ENCODE data around the gene CHIT1. TPM values are rescaled to one million over a fixed set of nuclear protein-coding genes. Genes with fewer than 3 reads are reported as not detected.

The CHIT1 gene
- total and polyA plus RNA-seq, 4 experiments from 2014 or later, result 0.41 to 0.78 TPM; not detected in 2

DNA sequence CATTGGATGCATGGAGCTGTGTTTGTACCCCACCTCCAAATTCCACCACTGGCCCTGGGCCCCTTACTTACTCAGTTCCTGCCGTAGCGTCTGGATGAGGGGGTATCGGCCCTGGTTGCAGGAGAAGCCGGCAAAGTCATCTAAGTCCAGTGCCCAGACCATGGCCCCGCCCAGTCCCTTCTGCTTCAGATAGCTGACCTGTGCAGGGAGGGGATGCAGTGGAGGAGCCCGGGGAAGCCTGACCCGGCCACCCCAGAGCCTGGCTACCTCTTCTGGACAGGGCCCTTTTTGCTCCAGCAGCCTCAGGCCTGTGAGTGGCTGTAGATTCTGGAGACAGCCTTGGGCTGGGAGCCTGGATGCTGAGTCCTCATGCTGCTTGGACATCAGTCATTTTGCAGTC, 11.8 kb downstream of the CHIT1 start:
- H3K27ac ChIP-seq (ENCODE audit: low read depth, low read length), result no peak overlapping the region
- no peaks in the 10 kb centered on the region for H3K9me3 ChIP-seq (ENCODE audit: control insufficient read depth in 1 of 2, low read length in 2 of 2)
- DNase-seq, result no peak
- H3K4me3 ChIP-seq (ENCODE audit: low read length in 2 of 2), result no peak overlapping the region
- peaks cover 8 to 10% of the 10 kb centered on the region in 2 donors for H3K27me3 Mint-ChIP-seq
- no peaks in the 10 kb centered on the region for H3K36me3 ChIP-seq (ENCODE audit: insufficient read depth, low read length)
- no peak overlapping the region for H3K27ac Mint-ChIP-seq
- no peak overlapping the region for H3K4me3 Mint-ChIP-seq
- POLR2A ChIA-PET (ENCODE audit: partially characterized antibody), result no interaction called here
- no peaks in the 10 kb centered on the region for H3K27me3 ChIP-seq (ENCODE audit: insufficient read depth, low read length)
- H3K36me3 Mint-ChIP-seq, result no peaks in the 10 kb centered on the region
- H3K4me1 ChIP-seq (ENCODE audit: insufficient read depth, low read length), result no peaks in the 10 kb centered on the region
- CTCF ChIA-PET (ENCODE audit: partially characterized antibody), result interaction anchor here (1.3 to 6.7 kb wide), 4 partner anchors 10 to 176 kb away, joined by 3 to 89 read pairs (median 9); no protein-coding TSS in a partner anchor
- intact Hi-C loops (cut with micrococcal nuclease), result no loop called here
- no peaks in the 10 kb centered on the region for H3K9me3 Mint-ChIP-seq
- peaks cover 0 to 9% (median 5%) of the 10 kb centered on the region in 4 donors for H3K4me1 Mint-ChIP-seq

DNA sequence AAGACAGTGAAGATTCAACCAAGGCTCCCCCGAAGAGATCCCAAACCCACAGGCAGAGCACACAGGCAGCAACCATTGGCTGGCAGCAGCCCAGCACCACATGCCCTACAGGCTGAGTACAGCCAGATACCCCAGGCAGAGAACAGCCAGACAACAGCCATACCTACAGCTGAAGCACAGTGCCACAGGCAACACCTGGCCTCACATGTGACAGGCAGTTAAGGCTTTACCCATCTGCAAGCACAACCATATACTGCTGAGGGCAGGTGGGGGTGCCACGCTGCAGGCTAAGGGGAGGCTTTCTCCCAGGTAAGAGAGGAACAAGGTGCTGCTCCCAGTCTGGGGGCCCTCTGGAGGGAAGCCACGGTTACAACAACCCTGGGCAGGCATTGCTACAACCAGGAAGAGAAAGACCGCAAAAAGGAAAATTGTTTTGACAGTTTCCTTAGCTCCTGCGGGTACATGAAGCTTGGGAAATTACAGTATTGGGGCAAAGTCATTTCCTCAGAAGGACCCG, 12.3 kb downstream of the CHIT1 start:
- CTCF ChIA-PET (ENCODE audit: partially characterized antibody), result interaction anchor here (0.9 to 6.7 kb wide), 8 partner anchors 10 to 176 kb away, joined by 3 to 89 read pairs (median 9); no protein-coding TSS in a partner anchor
- Mint-ChIP-seq H3K27me3 (peaks cover 8 to 10% of the 10 kb centered on the region in 2 donors), H3K4me3 (no peak overlapping the region), H3K4me1 (peaks cover 0 to 9% (median 5%) of the 10 kb centered on the region in 4 donors), H3K9me3 (no peaks in the 10 kb centered on the region), H3K36me3 (no peaks in the 10 kb centered on the region), H3K27ac (no peak overlapping the region)
- Histone ChIP-seq H3K27me3 (ENCODE audit: insufficient read depth, low read length) (no peaks in the 10 kb centered on the region), H3K4me3 (ENCODE audit: low read length in 2 of 2) (no peak overlapping the region), H3K9me3 (ENCODE audit: control insufficient read depth in 1 of 2, low read length in 2 of 2) (no peaks in the 10 kb centered on the region), H3K4me1 (ENCODE audit: insufficient read depth, low read length) (no peaks in the 10 kb centered on the region), H3K27ac (ENCODE audit: low read depth, low read length) (no peak overlapping the region), H3K36me3 (ENCODE audit: insufficient read depth, low read length) (no peaks in the 10 kb centered on the region)
- POLR2A ChIA-PET (ENCODE audit: partially characterized antibody), result no interaction called here
- no peak for DNase-seq
- intact Hi-C loops (cut with micrococcal nuclease), result no loop called here

DNA sequence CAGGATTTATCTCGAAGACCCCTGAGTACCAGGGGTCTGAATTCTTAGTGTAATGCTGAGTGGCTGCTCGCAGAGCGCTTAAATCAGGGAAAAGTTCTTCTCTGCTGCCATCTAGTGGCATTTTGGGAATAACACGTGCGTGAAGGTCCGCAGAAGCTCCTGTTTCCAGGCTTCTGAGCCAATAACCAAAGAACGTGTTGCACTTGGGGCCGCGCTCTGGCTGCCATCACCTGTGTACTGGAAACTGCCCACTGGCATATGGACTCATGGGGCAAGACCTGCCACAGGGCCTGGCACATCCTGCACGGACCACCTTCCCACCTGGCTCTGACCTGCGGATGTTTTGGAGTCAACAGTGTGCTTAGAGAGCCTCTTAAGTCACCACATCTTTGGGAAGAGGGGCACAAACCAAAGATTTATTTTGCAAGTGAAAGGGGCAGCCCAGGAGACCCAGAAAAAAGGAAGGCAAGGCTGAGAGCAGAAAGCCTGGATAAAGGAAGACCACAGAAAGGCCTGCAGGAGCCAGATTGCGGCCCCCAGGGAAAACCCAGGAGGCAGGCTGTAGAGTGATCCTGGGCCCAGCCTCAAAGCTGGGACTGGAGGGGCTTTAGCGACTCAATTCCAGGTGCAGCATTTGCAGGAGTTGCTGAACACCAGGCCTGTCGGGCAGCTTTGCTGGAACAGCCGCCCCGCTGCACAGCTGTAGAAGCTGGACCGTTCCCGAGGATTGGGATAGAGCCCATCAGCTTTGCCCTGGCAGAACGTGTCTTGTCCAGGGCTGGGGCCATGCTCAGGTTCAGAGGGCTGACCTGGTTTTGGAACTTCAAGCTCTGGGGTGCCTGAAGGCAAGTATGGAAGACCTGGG, 13.0 kb downstream of the CHIT1 start:
- Mint-ChIP-seq H3K9me3 (no peaks in the 10 kb centered on the region), H3K27me3 (peaks cover 8 to 10% of the 10 kb centered on the region in 2 donors), H3K36me3 (no peaks in the 10 kb centered on the region), H3K27ac (peak overlapping the region in 2 of 7 donors; percentile 54 to 60), H3K4me1 (peaks cover 0 to 9% (median 5%) of the 10 kb centered on the region in 4 donors), H3K4me3 (peak overlapping the region in 1 of 8 donors; percentile 18)
- intact Hi-C loops (cut with micrococcal nuclease), result no loop called here
- ChIA-PET POLR2A (ENCODE audit: partially characterized antibody) (no interaction called here), CTCF (ENCODE audit: partially characterized antibody) (interaction anchor here (0.6 to 6.7 kb wide), 18 partner anchors 8 to 192 kb away, joined by 3 to 89 read pairs (median 4); no protein-coding TSS in a partner anchor)
- Histone ChIP-seq H3K9me3 (ENCODE audit: control insufficient read depth in 1 of 2, low read length in 2 of 2) (no peaks in the 10 kb centered on the region), H3K36me3 (ENCODE audit: insufficient read depth, low read length) (no peaks in the 10 kb centered on the region), H3K27me3 (ENCODE audit: insufficient read depth, low read length) (no peaks in the 10 kb centered on the region), H3K4me3 (ENCODE audit: low read length in 2 of 2) (no peak overlapping the region), H3K4me1 (ENCODE audit: insufficient read depth, low read length) (no peaks in the 10 kb centered on the region), H3K27ac (ENCODE audit: low read depth, low read length) (no peak overlapping the region)
- peak; percentile 48 to 56 (median 50) for DNase-seq

GRCh38 chr1:203215573-203215972, 13.9 kb downstream of the CHIT1 start:
- Histone ChIP-seq H3K9me3 (ENCODE audit: control insufficient read depth in 1 of 2, low read length in 2 of 2) (no peaks in the 10 kb centered on the region), H3K27me3 (ENCODE audit: insufficient read depth, low read length) (no peaks in the 10 kb centered on the region), H3K4me1 (ENCODE audit: insufficient read depth, low read length) (no peaks in the 10 kb centered on the region), H3K36me3 (ENCODE audit: insufficient read depth, low read length) (no peaks in the 10 kb centered on the region), H3K4me3 (ENCODE audit: low read length in 2 of 2) (no peak overlapping the region), H3K27ac (ENCODE audit: low read depth, low read length) (no peak overlapping the region)
- intact Hi-C loops (cut with micrococcal nuclease), result no loop called here
- Mint-ChIP-seq H3K27ac (peak overlapping the region in 1 of 7 donors; percentile 62), H3K4me1 (peaks cover 0 to 9% (median 5%) of the 10 kb centered on the region in 4 donors), H3K27me3 (peaks cover 8 to 10% of the 10 kb centered on the region in 2 donors), H3K9me3 (no peaks in the 10 kb centered on the region), H3K36me3 (no peaks in the 10 kb centered on the region), H3K4me3 (no peak overlapping the region)
- ChIA-PET POLR2A (ENCODE audit: partially characterized antibody) (no interaction called here), CTCF (ENCODE audit: partially characterized antibody) (interaction anchor here (0.6 to 6.7 kb wide), 16 partner anchors 9 to 180 kb away, joined by 3 to 89 read pairs (median 4); no protein-coding TSS in a partner anchor)
- no peak for DNase-seq

DNA sequence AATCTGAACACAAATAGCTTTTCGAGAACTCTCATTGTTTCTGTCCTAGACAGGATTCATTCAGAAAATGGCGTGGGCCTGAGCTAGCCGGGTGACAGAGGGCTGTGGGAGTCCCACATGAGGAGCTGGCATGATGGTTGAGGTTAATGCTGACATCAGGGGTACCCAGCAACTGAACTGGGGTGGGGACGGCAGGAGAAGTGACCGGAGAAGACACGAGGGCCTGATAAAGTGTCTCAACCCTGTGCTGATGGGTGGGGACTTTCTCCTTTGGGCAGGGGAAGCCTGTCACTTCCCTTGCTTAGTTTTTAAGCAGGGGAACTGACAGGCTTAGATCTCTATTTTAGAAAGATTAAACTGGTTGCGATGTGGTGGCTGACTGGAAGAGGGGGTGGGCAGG, 14.6 kb downstream of the CHIT1 start:
- DNase-seq, result no peak
- Histone ChIP-seq H3K9me3 (ENCODE audit: control insufficient read depth in 1 of 2, low read length in 2 of 2) (no peaks in the 10 kb centered on the region), H3K27me3 (ENCODE audit: insufficient read depth, low read length) (no peaks in the 10 kb centered on the region), H3K4me3 (ENCODE audit: low read length in 2 of 2) (no peak overlapping the region), H3K4me1 (ENCODE audit: insufficient read depth, low read length) (no peaks in the 10 kb centered on the region), H3K27ac (ENCODE audit: low read depth, low read length) (no peak overlapping the region), H3K36me3 (ENCODE audit: insufficient read depth, low read length) (no peaks in the 10 kb centered on the region)
- H3K9me3 Mint-ChIP-seq, result no peaks in the 10 kb centered on the region
- H3K4me1 Mint-ChIP-seq, result peaks cover 0 to 9% (median 5%) of the 10 kb centered on the region in 4 donors
- H3K27ac Mint-ChIP-seq, result no peak overlapping the region
- CTCF ChIA-PET (ENCODE audit: partially characterized antibody), result interaction anchor here (0.9 to 6.7 kb wide), 9 partner anchors 9 to 173 kb away, joined by 3 to 89 read pairs (median 8); no protein-coding TSS in a partner anchor
- peaks cover 8 to 13% of the 10 kb centered on the region in 2 donors for H3K27me3 Mint-ChIP-seq
- POLR2A ChIA-PET (ENCODE audit: partially characterized antibody), result no interaction called here
- no peak overlapping the region for H3K4me3 Mint-ChIP-seq
- intact Hi-C loops (cut with micrococcal nuclease), result no loop called here
- no peaks in the 10 kb centered on the region for H3K36me3 Mint-ChIP-seq

GRCh38 chr1:203213126-203213525, 16.3 kb downstream of the CHIT1 start:
- H3K27ac Mint-ChIP-seq, result no peak overlapping the region
- no peaks in the 10 kb centered on the region for H3K9me3 Mint-ChIP-seq
- H3K4me3 Mint-ChIP-seq, result no peak overlapping the region
- H3K36me3 Mint-ChIP-seq, result no peaks in the 10 kb centered on the region
- H3K4me1 Mint-ChIP-seq, result peaks cover 0 to 9% (median 5%) of the 10 kb centered on the region in 4 donors
- Histone ChIP-seq H3K4me1 (ENCODE audit: insufficient read depth, low read length) (no peaks in the 10 kb centered on the region), H3K36me3 (ENCODE audit: insufficient read depth, low read length) (no peaks in the 10 kb centered on the region), H3K4me3 (ENCODE audit: low read length in 2 of 2) (no peak overlapping the region), H3K27ac (ENCODE audit: low read depth, low read length) (no peak overlapping the region), H3K27me3 (ENCODE audit: insufficient read depth, low read length) (no peaks in the 10 kb centered on the region), H3K9me3 (ENCODE audit: control insufficient read depth in 1 of 2, low read length in 2 of 2) (no peaks in the 10 kb centered on the region)
- intact Hi-C loops (cut with micrococcal nuclease), result no loop called here
- DNase-seq, result no peak
- CTCF ChIA-PET (ENCODE audit: partially characterized antibody), result interaction anchor here (0.6 to 1.8 kb wide), 2 partner anchors 9 to 883 kb away, joined by 3 to 5 read pairs; no protein-coding TSS in a partner anchor
- POLR2A ChIA-PET (ENCODE audit: partially characterized antibody), result no interaction called here
- peaks cover 5 to 12% of the 10 kb centered on the region in 2 donors for H3K27me3 Mint-ChIP-seq

DNA sequence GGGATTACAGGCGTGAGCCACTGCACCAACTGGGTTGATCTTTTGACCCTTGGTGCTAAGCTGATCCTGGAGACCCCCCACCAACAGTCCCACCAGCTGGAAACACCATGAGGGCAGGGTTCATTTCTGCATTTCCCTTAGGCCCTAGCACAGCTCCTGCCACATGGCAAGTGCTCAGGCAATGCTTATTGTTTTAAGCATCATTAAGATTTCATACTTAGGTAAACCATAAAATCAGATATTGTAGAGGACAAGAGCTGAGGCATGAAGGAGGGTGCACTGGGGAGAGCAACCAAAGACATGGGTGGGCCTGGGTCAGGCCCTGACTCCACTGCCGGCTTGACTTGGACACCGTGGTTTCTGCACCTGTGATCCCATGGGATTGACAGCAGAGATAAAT, 17.7 kb downstream of the CHIT1 start:
- ChIA-PET CTCF (ENCODE audit: partially characterized antibody) (interaction anchor here (1.5 kb wide), 1 partner anchor 9 kb away, joined by 7 read pairs; no protein-coding TSS in a partner anchor), POLR2A (ENCODE audit: partially characterized antibody) (no interaction called here)
- Histone ChIP-seq H3K4me1 (ENCODE audit: insufficient read depth, low read length) (no peaks in the 10 kb centered on the region), H3K27me3 (ENCODE audit: insufficient read depth, low read length) (no peaks in the 10 kb centered on the region), H3K27ac (ENCODE audit: low read depth, low read length) (no peak overlapping the region), H3K36me3 (ENCODE audit: insufficient read depth, low read length) (no peaks in the 10 kb centered on the region), H3K9me3 (ENCODE audit: control insufficient read depth in 1 of 2, low read length in 2 of 2) (no peaks in the 10 kb centered on the region), H3K4me3 (ENCODE audit: low read length in 2 of 2) (no peak overlapping the region)
- Mint-ChIP-seq H3K27me3 (peaks cover 7 to 10% of the 10 kb centered on the region in 2 donors), H3K36me3 (no peaks in the 10 kb centered on the region), H3K27ac (no peak overlapping the region), H3K9me3 (no peaks in the 10 kb centered on the region), H3K4me1 (peaks cover 0 to 9% (median 5%) of the 10 kb centered on the region in 4 donors), H3K4me3 (no peak overlapping the region)
- intact Hi-C loops (cut with micrococcal nuclease), result no loop called here
- no peak for DNase-seq
